Erythroblast (primary cell): ENCODE data around the gene HNRNPU.

ENCODE experiments used
- GATA1 ChIP-seq: IDR thresholded peaks from 2 replicates; pipeline ENCODE4 v1.6.1; 2011; ENCODE audit warnings: low read depth, mild to moderate bottlenecking, control low read depth, low read length, moderate library complexity
- POLR2A ChIP-seq: IDR thresholded peaks from 2 replicates; pipeline ENCODE4 v1.6.1; 2011; ENCODE audit warnings: mild to moderate bottlenecking, low read length

- TF ChIP-seq POLR2A (no peak), GATA1 (no peak)
Measured at GRCh38 chr1:244815600-244816099, 48.7 kb downstream of the HNRNPU start.
